ENCODE data around the gene CIPC. TPM values are rescaled to one million over a fixed set of nuclear protein-coding genes. Genes with fewer than 3 reads are reported as not detected.
A peak's percentile ranks its signal among the peaks of the same experiment; 100 is the strongest.

The CIPC gene
- total and polyA plus RNA-seq, 2 of the 13 experiments (the other 11 are each of a cell fraction or from before 2014, with no cell fraction given): 7.6 to 13.9 TPM

DNA sequence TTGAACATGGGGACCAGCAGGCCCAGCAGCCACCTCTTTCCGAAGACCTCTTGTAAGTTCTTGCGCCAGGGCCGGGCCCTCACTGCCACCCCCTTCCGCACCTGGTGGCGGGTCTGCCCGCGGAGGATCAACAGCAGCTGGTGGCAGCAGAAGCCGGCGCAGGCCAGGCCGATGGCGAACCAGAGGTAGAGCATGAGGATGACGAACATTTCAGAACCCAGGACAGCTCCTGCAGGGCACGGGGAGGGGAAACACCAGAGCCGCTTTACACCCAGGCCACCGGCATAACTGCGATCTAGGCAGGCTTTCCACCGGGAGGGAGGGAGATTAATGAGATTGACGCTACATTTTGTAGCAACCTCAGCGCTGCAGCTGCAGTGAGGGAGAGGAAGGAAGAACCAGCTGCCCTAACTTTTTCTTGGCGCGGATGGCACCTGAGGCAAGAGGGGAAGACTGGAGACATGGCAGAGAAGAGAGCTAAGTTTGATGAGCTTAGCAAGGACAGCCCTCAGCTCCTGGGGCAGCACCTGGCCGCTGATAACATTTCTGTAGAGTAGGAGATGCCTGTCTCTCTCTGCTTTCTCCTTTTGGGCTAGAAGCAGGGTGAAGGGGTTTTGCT, 35.8 kb downstream of the CIPC start (continued):
- TF ChIP-seq ZNF329 (CRISPR knock-in tag; IDR thresholded peaks at IDR 0.05; ENCODE audit: low read depth) (no peak), ARID5B (CRISPR knock-in tag; IDR thresholded peaks at IDR 0.05) (peak; percentile 39; the same call in 1 of the 2 replicates), FOXK1 (CRISPR knock-in tag; IDR thresholded peaks at IDR 0.05; ENCODE audit: borderline replicate concordance, low read depth) (peak; percentile 67; the same call in 1 of the 2 replicates), SMAD3 (CRISPR knock-in tag; IDR thresholded peaks at IDR 0.05) (0 out of 2 replicates have a peak, but pooled peaks have one; percentile 75), SUZ12 (IDR thresholded peaks at IDR 0.05; ENCODE audit: low read depth, low read length) (no peak), TFE3 (CRISPR knock-in tag; IDR thresholded peaks at IDR 0.05) (peak; percentile 78), KMT2B (CRISPR knock-in tag; IDR thresholded peaks at IDR 0.05) (peak; percentile 58), DRAP1 (CRISPR knock-in tag; IDR thresholded peaks at IDR 0.05) (0 out of 2 replicates have a peak, but pooled peaks have one; percentile 20), ZFP36L1 (CRISPR knock-in tag; IDR thresholded peaks at IDR 0.05) (0 out of 2 replicates have a peak, but pooled peaks have one; percentile 33), ZNF580 (CRISPR knock-in tag; IDR thresholded peaks at IDR 0.05; ENCODE audit: borderline replicate concordance, low read depth) (peak; percentile 85), ETV6 (CRISPR knock-in tag; conservative IDR thresholded peaks at IDR 0.05) (peak; percentile 80; the same call in 1 of the 2 replicates), ZNF607 (CRISPR knock-in tag; IDR thresholded peaks at IDR 0.05; ENCODE audit: borderline replicate concordance) (peak; percentile 77), ZNF709 (CRISPR knock-in tag; IDR thresholded peaks at IDR 0.05) (0 out of 2 replicates have a peak, but pooled peaks have one; percentile 63), ZNF710 (CRISPR knock-in tag; IDR thresholded peaks at IDR 0.05; ENCODE audit: borderline replicate concordance) (no peak), ZSCAN12 (CRISPR knock-in tag; IDR thresholded peaks at IDR 0.05) (0 out of 2 replicates have a peak, but pooled peaks have one; percentile 58), ZMAT3 (CRISPR knock-in tag; conservative IDR thresholded peaks at IDR 0.05) (peak; percentile 76; the same call in 1 of the 2 replicates), KLF16 (CRISPR knock-in tag; IDR thresholded peaks at IDR 0.05) (peak in 1 of 2 experiments; percentile 79; a peak in 2 of 4 replicates), ZNF552 (CRISPR knock-in tag; IDR thresholded peaks at IDR 0.05; ENCODE audit: borderline replicate concordance) (no peak), ZNF10 (CRISPR knock-in tag; IDR thresholded peaks at IDR 0.05; ENCODE audit: borderline replicate concordance, low read depth) (no peak)
